Neutrophil (primary cell): Measurements from ENCODE around the gene EYS.

Experiments used
- H3K27ac ChIP-seq: fragments of 200-600 bp; sonication (generic); 2 replicates; pipeline ENCODE4 v1.5.1; 2016; ENCODE audit warnings: mild to moderate bottlenecking, moderate library complexity
- H3K27me3 ChIP-seq: fragments of 200-600 bp; sonication (generic); 2 replicates; pipeline ENCODE4 v1.6.0; 2016; ENCODE audit warnings: mild to moderate bottlenecking
- H3K36me3 ChIP-seq: fragments of 200-600 bp; sonication (generic); 2 replicates; pipeline ENCODE4 v1.5.1; 2017
- H3K4me1 ChIP-seq, 2 experiments: fragments of 200-600 bp in 1 of 2; sonication (generic) in 1 of 2; 1 replicate in 1 of 2; 2 replicates in 1 of 2; pipeline versions ENCODE4 v1.5.1 to v1.6.1; 2013 to 2016; ENCODE audit warnings: low read depth in 1 of 2, low read length in 1 of 2, mild to moderate bottlenecking in 1 of 2, moderate library complexity in 1 of 2; ENCODE audit not compliant: control insufficient read depth in 1 of 2, insufficient read depth in 1 of 2
- H3K4me3 ChIP-seq, 2 experiments: fragments of 200-600 bp in 1 of 2; sonication (generic) in 1 of 2; 1 replicate in 1 of 2; 2 replicates in 1 of 2; pipeline ENCODE4 v1.5.1; 2013 to 2016; ENCODE audit warnings: low read depth in 1 of 2, low read length in 1 of 2, mild to moderate bottlenecking in 1 of 2, moderate library complexity in 1 of 2
- H3K9me3 ChIP-seq: fragments of 200-600 bp; sonication (generic); 2 replicates; pipeline ENCODE4 v1.5.1; 2016
- TF ChIP-seq, protein P1 (sequence below): fragments of 200-600 bp; sonication (generic); IDR thresholded peaks from 2 replicates; pipeline ENCODE4 v1.5.1; 2016; ENCODE audit warnings: antibody characterized with exemption

EYS gene

DNA sequence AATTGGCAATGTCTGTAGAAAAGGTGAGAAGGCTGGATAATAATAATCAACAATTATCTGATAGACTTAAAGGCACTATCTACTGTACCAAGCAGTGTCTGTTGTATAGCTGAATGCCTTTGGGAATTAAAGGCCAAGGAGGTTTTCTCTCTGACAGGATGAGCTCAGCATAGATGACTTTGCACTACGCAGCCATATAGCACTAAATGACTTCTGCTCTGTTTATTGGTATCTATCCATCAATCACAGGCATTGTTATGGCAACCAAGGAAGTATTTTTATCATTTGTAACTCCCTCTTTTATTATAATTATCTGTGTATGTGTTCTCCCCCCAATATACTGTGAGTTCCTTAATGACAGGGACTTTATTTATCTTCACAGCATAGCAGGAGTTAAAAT is 1417.1 kb downstream of the EYS start:
- Histone ChIP-seq H3K9me3 (peaks cover 7% of the 10 kb centered on the region), H3K27me3 (no peaks in the 10 kb centered on the region), H3K4me1 (no peaks in the 10 kb centered on the region), H3K4me3 (no peak overlapping the region), H3K36me3 (no peaks in the 10 kb centered on the region), H3K27ac (no peak overlapping the region)
- TF ChIP-seq, protein P1, sequence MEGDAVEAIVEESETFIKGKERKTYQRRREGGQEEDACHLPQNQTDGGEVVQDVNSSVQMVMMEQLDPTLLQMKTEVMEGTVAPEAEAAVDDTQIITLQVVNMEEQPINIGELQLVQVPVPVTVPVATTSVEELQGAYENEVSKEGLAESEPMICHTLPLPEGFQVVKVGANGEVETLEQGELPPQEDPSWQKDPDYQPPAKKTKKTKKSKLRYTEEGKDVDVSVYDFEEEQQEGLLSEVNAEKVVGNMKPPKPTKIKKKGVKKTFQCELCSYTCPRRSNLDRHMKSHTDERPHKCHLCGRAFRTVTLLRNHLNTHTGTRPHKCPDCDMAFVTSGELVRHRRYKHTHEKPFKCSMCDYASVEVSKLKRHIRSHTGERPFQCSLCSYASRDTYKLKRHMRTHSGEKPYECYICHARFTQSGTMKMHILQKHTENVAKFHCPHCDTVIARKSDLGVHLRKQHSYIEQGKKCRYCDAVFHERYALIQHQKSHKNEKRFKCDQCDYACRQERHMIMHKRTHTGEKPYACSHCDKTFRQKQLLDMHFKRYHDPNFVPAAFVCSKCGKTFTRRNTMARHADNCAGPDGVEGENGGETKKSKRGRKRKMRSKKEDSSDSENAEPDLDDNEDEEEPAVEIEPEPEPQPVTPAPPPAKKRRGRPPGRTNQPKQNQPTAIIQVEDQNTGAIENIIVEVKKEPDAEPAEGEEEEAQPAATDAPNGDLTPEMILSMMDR, result no peak

DNA sequence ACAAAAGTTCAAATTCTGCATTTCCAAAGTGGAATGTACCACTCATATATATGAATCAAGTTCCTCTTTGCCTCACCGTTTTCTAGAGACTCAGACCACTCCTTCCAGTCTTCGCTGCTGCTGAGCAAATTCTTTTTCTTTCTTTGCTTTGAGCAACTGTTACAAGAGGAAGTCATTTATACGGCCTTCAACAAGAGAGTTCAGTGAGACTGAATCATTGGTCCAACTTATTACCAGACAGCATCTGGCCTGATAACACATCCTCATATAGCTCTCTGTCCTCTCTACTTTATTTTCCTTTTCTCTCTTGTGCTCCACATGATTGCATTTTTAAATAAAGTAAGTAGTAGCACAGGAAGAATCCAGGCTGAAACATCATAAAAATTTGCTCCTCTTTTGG is 1418.7 kb downstream of the EYS start:
- H3K27me3 ChIP-seq, result no peaks in the 10 kb centered on the region
- H3K27ac ChIP-seq, result no peak overlapping the region
- no peaks in the 10 kb centered on the region for H3K4me1 ChIP-seq
- H3K4me3 ChIP-seq, result no peak overlapping the region
- no peaks in the 10 kb centered on the region for H3K9me3 ChIP-seq
- TF ChIP-seq, protein P1, result no peak
- no peaks in the 10 kb centered on the region for H3K36me3 ChIP-seq

DNA sequence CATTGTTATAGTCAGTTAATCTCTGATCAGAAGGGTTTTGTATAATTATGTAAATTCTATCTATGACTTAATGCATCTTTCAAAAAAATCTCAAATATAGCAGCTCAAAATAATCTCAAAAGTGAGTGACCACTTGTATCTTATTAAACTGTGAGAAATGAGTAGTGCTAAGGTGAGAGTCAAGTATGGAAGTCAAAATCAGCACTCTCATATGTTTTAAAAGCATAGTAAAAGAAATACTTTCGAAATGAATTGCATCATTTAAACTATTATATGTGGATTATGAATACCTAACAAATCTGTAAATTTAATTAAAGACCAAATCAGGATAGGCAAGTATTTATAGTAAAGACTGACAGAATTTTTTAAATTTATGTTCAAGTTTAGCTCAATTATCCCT is 1425.9 kb downstream of the EYS start:
- TF ChIP-seq, protein P1, result no peak
- H3K36me3 ChIP-seq, result no peaks in the 10 kb centered on the region
- H3K27me3 ChIP-seq, result no peaks in the 10 kb centered on the region
- no peak overlapping the region for H3K27ac ChIP-seq
- no peaks in the 10 kb centered on the region for H3K4me1 ChIP-seq
- no peak overlapping the region for H3K4me3 ChIP-seq
- H3K9me3 ChIP-seq, result no peaks in the 10 kb centered on the region

DNA sequence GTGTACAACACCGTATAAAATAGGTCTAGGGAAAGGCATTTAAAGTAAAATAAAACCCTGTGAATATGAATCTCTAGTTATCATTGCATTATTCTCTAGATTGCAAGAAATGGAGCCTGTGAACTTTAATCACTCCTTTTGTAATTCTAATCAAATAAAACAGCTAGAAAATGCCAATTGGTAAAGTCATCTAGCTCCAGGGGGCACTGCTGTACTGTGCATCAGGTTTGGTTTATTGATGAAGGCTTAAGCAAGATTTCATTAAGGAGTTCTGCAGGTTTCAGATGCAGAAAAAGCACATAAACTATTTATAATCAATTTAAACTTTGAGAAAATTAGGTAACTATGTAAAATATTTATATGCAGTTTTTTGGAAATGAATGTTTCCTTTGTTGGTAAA is 1426.5 kb downstream of the EYS start:
- no peaks in the 10 kb centered on the region for H3K9me3 ChIP-seq
- no peak overlapping the region for H3K4me3 ChIP-seq
- TF ChIP-seq, protein P1, result no peak
- H3K27ac ChIP-seq, result no peak overlapping the region
- H3K36me3 ChIP-seq, result no peaks in the 10 kb centered on the region
- no peaks in the 10 kb centered on the region for H3K27me3 ChIP-seq
- no peaks in the 10 kb centered on the region for H3K4me1 ChIP-seq

DNA sequence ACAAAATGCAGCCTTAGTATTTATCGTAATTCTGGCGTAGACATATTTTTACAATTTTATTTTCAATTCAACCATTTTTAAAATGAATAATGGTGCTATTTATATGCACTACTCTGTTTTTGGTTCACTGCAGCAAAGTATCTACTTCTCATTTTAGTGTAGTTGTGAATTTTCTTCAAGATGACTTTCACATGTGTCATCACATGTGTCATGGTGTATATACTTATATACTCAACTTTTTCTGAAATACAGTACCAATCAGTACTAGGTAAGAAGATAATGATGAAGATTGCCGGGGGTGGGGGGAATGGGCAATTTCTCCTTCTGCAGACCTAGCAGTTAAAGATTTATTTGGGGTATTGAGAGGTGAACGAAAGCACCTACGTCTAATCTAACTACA is 1436.9 kb downstream of the EYS start:
- H3K4me3 ChIP-seq, result no peak overlapping the region
- H3K36me3 ChIP-seq, result no peaks in the 10 kb centered on the region
- no peaks in the 10 kb centered on the region for H3K4me1 ChIP-seq
- no peak overlapping the region for H3K27ac ChIP-seq
- TF ChIP-seq, protein P1, result no peak
- H3K27me3 ChIP-seq, result no peaks in the 10 kb centered on the region
- H3K9me3 ChIP-seq, result no peaks in the 10 kb centered on the region

DNA sequence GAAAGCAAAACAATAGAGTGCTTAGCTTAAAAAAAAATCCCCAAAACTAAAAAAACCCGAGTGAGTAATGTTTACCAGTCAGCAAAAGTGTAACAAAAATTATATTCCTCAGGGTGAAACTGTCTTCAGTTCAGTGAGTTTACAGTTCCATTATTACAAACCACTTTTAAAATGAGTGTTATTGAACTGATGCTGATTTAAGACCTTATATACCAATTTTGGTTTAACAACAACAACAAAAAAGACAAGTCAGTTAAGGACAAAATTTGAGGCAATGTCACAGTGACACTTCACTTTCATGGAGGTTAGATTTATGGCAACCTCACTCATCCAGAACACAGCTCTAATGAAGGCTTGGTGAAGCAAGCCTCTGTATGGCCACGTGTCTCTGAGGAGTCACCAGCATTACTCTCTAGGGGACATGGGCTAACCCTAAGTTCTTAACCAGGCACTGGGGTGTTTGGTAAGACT is 1440.6 kb downstream of the EYS start:
- H3K4me3 ChIP-seq, result no peak overlapping the region
- no peaks in the 10 kb centered on the region for H3K9me3 ChIP-seq
- TF ChIP-seq, protein P1, result no peak
- H3K27ac ChIP-seq, result no peak overlapping the region
- no peaks in the 10 kb centered on the region for H3K27me3 ChIP-seq
- no peaks in the 10 kb centered on the region for H3K36me3 ChIP-seq
- no peaks in the 10 kb centered on the region for H3K4me1 ChIP-seq
